Activated CD4-positive, alpha-beta T cell treated with anti-CD3 and anti-CD28 coated beads, Interleukin-2, amount 50 U/mL, for 24 hours (primary cell): Measurements from ENCODE around the gene TOP2B.

Source experiments
- DNase-seq, 2 donors: peaks; one replicate each; pipeline ENCODE4 v3.0.0-alpha.2; 2020; ENCODE audit warnings: low read depth in 1 of 2, low spot score in 1 of 2

The TOP2B gene

GRCh38 chr3:25619382-25619781, 45.3 kb downstream of the TOP2B start:
- DNase-seq: no peak

- no peak for DNase-seq
Measured at GRCh38 chr3:25618028-25618427, 46.7 kb downstream of the TOP2B start.

- no peak for DNase-seq
Measured at GRCh38 chr3:25611193-25611592, 53.5 kb downstream of the TOP2B start.

- no peak for DNase-seq
Measured at GRCh38 chr3:25610779-25611178, 53.9 kb downstream of the TOP2B start.

- no peak for DNase-seq
Measured at GRCh38 chr3:25610167-25610566, 54.5 kb downstream of the TOP2B start.

GRCh38 chr3:25604107-25604805, 60.5 kb downstream of the TOP2B start:
- no peak for DNase-seq

GRCh38 chr3:25603703-25604102, 61.0 kb downstream of the TOP2B start:
- DNase-seq: no peak

- no peak for DNase-seq
Measured at GRCh38 chr3:25597535-25598101, 67.1 kb downstream of the TOP2B start.

- DNase-seq: no peak
Measured at GRCh38 chr3:25594007-25594502, 70.7 kb downstream of the TOP2B start.

GRCh38 chr3:25593001-25593400, 71.7 kb downstream of the TOP2B start:
- DNase-seq: no peak

- DNase-seq: no peak
Measured at GRCh38 chr3:25592510-25592968, 72.2 kb downstream of the TOP2B start.

GRCh38 chr3:25589783-25590258, 74.9 kb downstream of the TOP2B start:
- no peak for DNase-seq

GRCh38 chr3:25589104-25589782, 75.5 kb downstream of the TOP2B start:
- DNase-seq: no peak

- no peak for DNase-seq
Measured at GRCh38 chr3:25588441-25589103, 76.1 kb downstream of the TOP2B start.

- DNase-seq: no peak
Measured at GRCh38 chr3:25587975-25588374, 76.7 kb downstream of the TOP2B start.

- no peak for DNase-seq
Measured at GRCh38 chr3:25587526-25587925, 77.2 kb downstream of the TOP2B start.

GRCh38 chr3:25587094-25587493, 77.6 kb downstream of the TOP2B start:
- no peak for DNase-seq

- DNase-seq: no peak
Measured at GRCh38 chr3:25586553-25586952, 78.2 kb downstream of the TOP2B start.

- DNase-seq: no peak
Measured at GRCh38 chr3:25586167-25586505, 78.6 kb downstream of the TOP2B start.

GRCh38 chr3:25585361-25586166, 79.1 kb downstream of the TOP2B start:
- DNase-seq: no peak
